C4-2B (cell line): ENCODE results near the gene POLR1B.

Experiments used
- CTCF ChIP-seq: fragments of 450-650 bp; conservative IDR thresholded peaks from 2 replicates; pipeline ENCODE4 v1.5.1; 2017; ENCODE audit warnings: mild to moderate bottlenecking
- ZFX ChIP-seq: fragments of 450-650 bp; IDR thresholded peaks from 2 replicates; pipeline ENCODE4 v1.6.1; 2017

GRCh38 chr2:112622528-112622849 lies 80.2 kb downstream of the POLR1B start:
- TF ChIP-seq CTCF, result no peak
- TF ChIP-seq ZFX, result no peak
